Stimulated activated naive CD8-positive, alpha-beta T cell treated with anti-CD3 and anti-CD28 coated beads, Interleukin-15, amount 100 ng/mL, for 72 hours (primary cell): Measurements from ENCODE around the gene CASZ1.

Experiments used
- ATAC-seq: fragments of 150-1000 bp; cut with Tn5 transposase; 2 replicates; pipeline ENCODE4 v1.10.0; 2021; ENCODE audit warnings: mild to moderate bottlenecking, moderate library complexity
- DNase-seq, 2 donors: peaks; one replicate each; pipeline ENCODE4 v3.0.0; 2021 to 2022
- H3K27ac Mint-ChIP-seq, 2 donors: one replicate each; pipeline ENCODE4 v1.8.0; 2022; ENCODE audit warnings: mild to moderate bottlenecking in 2 of 2, mixed read lengths in 2 of 2, moderate library complexity in 2 of 2
- H3K27me3 Mint-ChIP-seq: one replicate; pipeline ENCODE4 v1.8.0; 2022; ENCODE audit warnings: mixed read lengths
- H3K4me1 Mint-ChIP-seq: one replicate; pipeline ENCODE4 v1.8.0; 2022; ENCODE audit warnings: mild to moderate bottlenecking, mixed read lengths
- H3K4me3 Mint-ChIP-seq, 2 donors: one replicate each; pipeline ENCODE4 v1.8.0; 2022; ENCODE audit warnings: mild to moderate bottlenecking in 2 of 2, mixed read lengths in 2 of 2, moderate library complexity in 1 of 2
- H3K9me3 Mint-ChIP-seq, 2 donors: one replicate each; pipeline ENCODE4 v1.8.0; 2022; ENCODE audit warnings: mixed read lengths in 2 of 2

CASZ1 gene

DNA sequence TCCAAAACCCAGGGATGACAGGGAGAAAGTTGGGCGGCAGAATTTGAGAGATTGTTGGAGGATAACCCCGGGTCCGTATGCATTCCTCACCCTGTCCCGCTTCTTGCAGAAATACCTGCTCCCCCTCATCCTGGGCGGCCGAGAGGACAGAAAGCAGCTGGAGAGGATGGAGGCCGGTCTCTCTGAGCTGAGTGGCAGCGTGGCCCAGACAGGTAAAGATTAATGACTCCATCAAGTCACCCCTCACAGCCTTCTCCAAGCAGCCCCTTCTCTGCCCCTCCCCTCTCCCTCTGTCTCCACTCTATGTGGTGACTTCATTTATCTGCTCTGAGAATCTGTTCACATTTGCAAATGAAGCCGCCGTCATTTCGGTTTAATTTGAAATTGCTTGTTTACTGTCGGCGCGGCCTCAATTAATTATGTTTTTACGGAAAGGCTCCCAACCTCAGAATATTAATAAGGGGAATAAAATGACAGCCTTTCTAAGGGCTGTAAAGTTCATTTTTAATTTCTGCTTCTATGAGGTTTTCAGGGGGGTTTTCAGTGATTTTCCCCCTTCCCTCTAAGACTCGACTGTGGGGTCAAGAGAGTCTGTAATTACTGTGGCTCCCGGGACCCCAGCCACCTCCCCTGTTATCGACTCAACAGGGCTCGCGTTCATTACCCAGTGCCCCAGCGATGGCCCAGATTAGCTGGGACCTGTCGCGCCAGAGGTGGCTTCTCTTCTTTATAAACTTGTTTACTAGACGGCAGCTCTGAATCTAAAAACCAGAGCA is 173.3 kb downstream of the CASZ1 start:
- H3K27me3 Mint-ChIP-seq: no peaks in the 10 kb centered on the region
- no peak overlapping the region for H3K4me3 Mint-ChIP-seq
- H3K9me3 Mint-ChIP-seq: no peaks in the 10 kb centered on the region
- DNase-seq: no peak
- no peak overlapping the region for H3K27ac Mint-ChIP-seq
- no peak for ATAC-seq
- no peaks in the 10 kb centered on the region for H3K4me1 Mint-ChIP-seq

DNA sequence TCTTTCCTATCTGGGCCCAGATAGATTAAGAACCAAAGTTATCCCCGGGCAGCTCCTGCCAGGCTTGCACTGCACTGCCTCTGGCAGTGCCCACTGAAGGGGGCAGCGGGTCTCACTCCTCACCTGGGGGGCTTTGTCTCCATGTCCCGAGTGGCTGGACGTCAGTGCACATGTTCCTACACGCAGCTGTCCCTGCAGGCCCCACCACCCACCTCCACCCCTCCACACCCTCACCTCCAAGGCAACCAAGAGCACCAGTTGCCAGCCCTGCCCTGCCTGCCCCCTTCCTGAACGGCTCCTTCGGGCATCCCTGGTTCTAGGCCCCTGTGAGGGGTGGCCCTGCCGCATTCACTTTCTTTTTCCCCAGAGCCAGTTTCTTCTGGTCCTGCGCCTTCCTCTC is 174.5 kb downstream of the CASZ1 start:
- no peak for DNase-seq
- Mint-ChIP-seq H3K27ac (no peak overlapping the region), H3K27me3 (no peaks in the 10 kb centered on the region), H3K4me3 (no peak overlapping the region), H3K4me1 (no peaks in the 10 kb centered on the region), H3K9me3 (no peaks in the 10 kb centered on the region)
- no peak for ATAC-seq

GRCh38 chr1:10620776-10621175 is 175.7 kb downstream of the CASZ1 start:
- no peak overlapping the region for H3K4me3 Mint-ChIP-seq
- no peaks in the 10 kb centered on the region for H3K9me3 Mint-ChIP-seq
- DNase-seq (no peak), ATAC-seq (no peak)
- H3K4me1 Mint-ChIP-seq: no peaks in the 10 kb centered on the region
- no peaks in the 10 kb centered on the region for H3K27me3 Mint-ChIP-seq
- H3K27ac Mint-ChIP-seq: peak overlapping the region in 1 of 2 donors; percentile 8

- Mint-ChIP-seq H3K27ac (peak overlapping the region in 1 of 2 donors; percentile 76), H3K4me1 (no peaks in the 10 kb centered on the region), H3K27me3 (no peaks in the 10 kb centered on the region), H3K4me3 (no peak overlapping the region), H3K9me3 (no peaks in the 10 kb centered on the region)
- DNase-seq: no peak
- no peak for ATAC-seq
Measured at GRCh38 chr1:10617931-10618885, 178.2 kb downstream of the CASZ1 start.

- peak overlapping the region in 1 of 2 donors; percentile 10 for H3K27ac Mint-ChIP-seq
- no peak for ATAC-seq
- H3K27me3 Mint-ChIP-seq: no peaks in the 10 kb centered on the region
- no peaks in the 10 kb centered on the region for H3K9me3 Mint-ChIP-seq
- DNase-seq: no peak
- H3K4me1 Mint-ChIP-seq: no peaks in the 10 kb centered on the region
- H3K4me3 Mint-ChIP-seq: no peak overlapping the region
Measured at GRCh38 chr1:10617318-10617717, 179.1 kb downstream of the CASZ1 start.

DNA sequence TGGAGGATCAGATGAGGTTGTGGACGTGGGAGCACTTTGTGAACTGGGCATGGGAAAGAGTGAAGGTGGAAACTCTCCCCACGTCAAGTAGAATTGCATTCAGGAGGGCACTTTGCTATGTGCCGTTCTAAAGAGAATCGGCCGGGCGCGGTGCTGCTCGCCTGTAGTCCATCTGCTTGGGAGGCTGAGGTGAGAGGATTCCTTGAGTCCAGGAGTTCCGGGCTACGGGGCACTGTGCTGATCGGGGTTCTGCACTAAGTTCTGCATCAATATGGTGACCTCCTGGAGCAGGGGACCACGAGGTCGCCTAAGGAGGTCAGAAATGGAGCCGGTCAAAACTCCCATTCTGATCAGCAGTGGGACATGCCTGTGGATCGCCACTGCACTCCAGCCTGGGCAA is 179.8 kb downstream of the CASZ1 start:
- H3K27ac Mint-ChIP-seq: no peak overlapping the region

GRCh38 chr1:10615932-10616671 is 180.3 kb downstream of the CASZ1 start:
- no peaks in the 10 kb centered on the region for H3K27me3 Mint-ChIP-seq
- H3K4me1 Mint-ChIP-seq: no peaks in the 10 kb centered on the region
- no peak for ATAC-seq
- H3K4me3 Mint-ChIP-seq: no peak overlapping the region
- DNase-seq: no peak
- no peaks in the 10 kb centered on the region for H3K9me3 Mint-ChIP-seq
- no peak overlapping the region for H3K27ac Mint-ChIP-seq

More for the DNA sequence above, 179.8 kb downstream of the CASZ1 start:
- ATAC-seq (no peak), DNase-seq (no peak)
- Mint-ChIP-seq H3K9me3 (no peaks in the 10 kb centered on the region), H3K4me3 (no peak overlapping the region), H3K27me3 (no peaks in the 10 kb centered on the region), H3K4me1 (no peaks in the 10 kb centered on the region)

DNA sequence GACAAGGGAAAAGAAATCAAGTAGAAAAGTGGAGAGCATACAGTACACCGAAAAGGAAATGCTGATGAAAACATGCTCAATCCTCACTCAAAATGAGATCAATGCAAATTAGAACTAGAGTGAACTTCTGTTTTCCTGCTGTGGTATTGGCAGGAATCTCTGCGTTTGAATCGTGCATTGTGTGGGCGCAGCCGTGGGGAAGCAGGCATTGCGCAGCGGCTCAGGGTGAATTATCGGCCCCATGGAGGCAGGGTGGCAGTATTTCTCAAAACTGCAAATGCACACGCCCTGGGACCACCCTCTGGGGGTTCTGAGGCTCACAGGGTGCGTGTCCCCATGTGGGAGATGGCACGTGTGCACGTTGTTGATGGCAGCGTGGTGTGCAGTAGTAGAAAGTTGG is 181.1 kb downstream of the CASZ1 start:
- no peak for ATAC-seq
- no peaks in the 10 kb centered on the region for H3K9me3 Mint-ChIP-seq
- no peaks in the 10 kb centered on the region for H3K4me1 Mint-ChIP-seq
- H3K4me3 Mint-ChIP-seq: no peak overlapping the region
- H3K27me3 Mint-ChIP-seq: no peaks in the 10 kb centered on the region
- no peak for DNase-seq
- H3K27ac Mint-ChIP-seq: no peak overlapping the region

DNA sequence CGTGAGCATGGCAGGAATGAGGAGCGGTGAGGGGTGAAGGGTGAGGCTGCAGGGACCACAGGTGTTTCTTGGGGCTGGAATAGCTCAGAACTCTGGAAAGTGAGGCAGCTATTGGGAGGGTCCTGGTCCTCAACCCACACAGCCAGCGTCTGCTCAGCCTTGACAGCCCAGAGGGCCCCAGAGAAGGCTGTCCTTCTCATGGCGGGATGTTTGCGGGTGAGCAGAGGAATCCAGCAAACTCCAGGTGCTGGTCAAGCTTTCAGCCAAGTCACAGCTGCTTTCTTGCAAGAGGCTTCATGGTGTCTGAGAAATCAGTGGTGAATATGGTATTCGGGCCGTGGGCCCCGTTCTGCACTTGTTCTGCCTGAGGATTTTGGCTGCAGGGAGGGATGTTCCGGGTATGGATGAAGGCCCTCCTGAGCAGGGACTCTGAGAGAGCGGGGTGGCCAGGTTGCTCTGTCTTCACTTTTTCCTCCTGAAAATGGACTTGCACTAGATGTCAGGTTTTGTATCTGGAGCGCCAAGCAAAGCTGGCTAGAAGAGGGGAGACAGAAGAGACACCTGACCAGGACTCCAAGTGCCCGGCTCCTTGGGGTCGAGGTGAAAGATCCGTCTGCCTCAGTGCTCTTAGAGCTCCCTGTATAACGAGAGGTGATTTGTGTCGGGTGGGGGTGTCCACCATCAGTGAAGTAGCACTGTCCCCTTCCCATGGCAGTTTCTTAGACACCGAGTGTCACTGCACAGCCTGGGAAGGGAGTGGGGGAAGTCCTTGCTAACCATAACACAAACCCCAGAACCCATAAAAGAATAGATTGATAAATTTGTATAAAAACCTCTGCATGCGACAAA is 181.8 kb downstream of the CASZ1 start:
- peak overlapping the region; percentile 72 for H3K27ac Mint-ChIP-seq
- no peaks in the 10 kb centered on the region for H3K4me1 Mint-ChIP-seq
- DNase-seq (no peak), ATAC-seq (no peak)
- H3K4me3 Mint-ChIP-seq: no peak overlapping the region
- H3K9me3 Mint-ChIP-seq: no peaks in the 10 kb centered on the region
- H3K27me3 Mint-ChIP-seq: no peaks in the 10 kb centered on the region

DNA sequence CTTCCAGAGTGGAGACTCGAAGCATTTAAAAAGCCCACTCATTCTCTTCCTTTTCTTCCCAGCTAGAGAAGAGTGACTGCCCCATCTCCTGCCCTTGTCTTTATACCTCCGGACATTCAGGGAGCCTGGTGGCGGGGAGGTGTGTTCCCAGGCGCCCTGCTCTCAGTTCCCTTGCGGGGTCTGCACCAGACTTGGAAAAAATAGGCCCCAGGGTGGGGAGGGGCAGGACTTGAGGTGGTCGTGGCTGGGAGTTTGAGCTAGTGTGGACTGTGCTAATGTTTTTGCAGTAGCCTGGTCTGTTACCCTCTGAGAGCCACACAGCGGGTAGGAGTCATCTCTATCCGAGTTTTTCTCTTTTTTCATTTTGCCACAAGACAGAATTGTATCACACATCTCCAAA is 182.6 kb downstream of the CASZ1 start:
- Mint-ChIP-seq H3K27me3 (no peaks in the 10 kb centered on the region), H3K4me3 (no peak overlapping the region), H3K27ac (peak overlapping the region in 1 of 2 donors; percentile 2), H3K9me3 (no peaks in the 10 kb centered on the region), H3K4me1 (no peaks in the 10 kb centered on the region)
- DNase-seq: no peak
- no peak for ATAC-seq

DNA sequence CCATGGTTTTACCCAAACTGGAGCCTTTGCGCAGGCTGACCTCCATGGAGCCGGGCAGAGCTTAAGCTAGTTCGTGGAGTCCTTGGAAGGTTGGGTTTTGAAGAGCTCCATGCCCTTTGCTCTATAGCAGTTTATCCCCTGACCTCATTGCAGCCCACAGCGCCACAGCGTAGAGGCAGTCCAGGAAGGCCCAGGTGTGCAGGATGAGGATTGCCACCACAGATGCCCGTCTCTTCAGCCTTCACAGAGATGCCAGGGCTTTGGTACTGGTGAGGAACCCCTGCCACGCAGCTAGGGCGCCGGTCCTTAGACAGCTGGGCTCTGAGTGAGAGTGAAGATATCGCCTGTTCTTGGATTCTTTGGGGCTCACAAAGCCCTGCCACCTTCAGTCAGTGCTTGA is 183.1 kb downstream of the CASZ1 start:
- Mint-ChIP-seq H3K4me3 (no peak overlapping the region), H3K9me3 (no peaks in the 10 kb centered on the region), H3K4me1 (no peaks in the 10 kb centered on the region), H3K27me3 (no peaks in the 10 kb centered on the region), H3K27ac (no peak overlapping the region)
- DNase-seq (no peak), ATAC-seq (no peak)

DNA sequence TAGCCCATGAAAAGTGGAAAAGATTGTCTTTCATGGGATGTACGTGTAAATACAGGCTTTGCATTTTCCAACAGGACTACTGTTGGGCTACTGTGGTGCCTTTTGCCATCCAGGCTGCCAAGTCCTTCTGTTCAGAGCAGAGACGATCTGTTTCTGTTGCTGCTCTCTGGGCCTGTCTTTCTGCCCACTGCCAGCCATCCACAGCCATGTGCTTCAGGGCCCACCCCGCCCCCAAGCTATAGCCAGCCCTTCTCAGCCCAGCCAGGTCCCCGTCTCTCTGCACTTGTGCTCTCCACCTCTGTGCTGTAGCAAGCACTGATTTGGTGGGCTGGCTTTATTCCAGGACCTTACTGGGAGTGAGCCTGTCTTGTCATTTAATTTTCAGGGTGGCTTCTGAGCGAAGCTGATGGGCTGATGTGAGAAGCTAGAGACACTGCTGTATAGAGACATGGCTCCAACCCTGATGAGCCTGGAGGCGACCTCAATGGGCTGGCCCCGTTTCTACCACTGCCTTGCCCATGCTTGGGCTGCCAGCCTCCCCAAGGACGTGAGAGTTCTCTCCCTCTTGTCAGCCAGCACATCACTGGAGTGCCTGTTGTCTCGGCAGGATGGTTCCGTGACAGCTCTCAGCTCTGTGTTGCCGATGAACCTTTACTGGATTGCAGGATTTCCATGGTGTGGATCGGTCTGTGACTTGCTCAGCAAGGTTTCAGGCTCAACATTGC is 183.8 kb downstream of the CASZ1 start:
- no peak for DNase-seq
- ATAC-seq: no peak
- no peak overlapping the region for H3K4me3 Mint-ChIP-seq
- no peaks in the 10 kb centered on the region for H3K27me3 Mint-ChIP-seq
- H3K27ac Mint-ChIP-seq: no peak overlapping the region
- H3K9me3 Mint-ChIP-seq: no peaks in the 10 kb centered on the region
- no peaks in the 10 kb centered on the region for H3K4me1 Mint-ChIP-seq

DNA sequence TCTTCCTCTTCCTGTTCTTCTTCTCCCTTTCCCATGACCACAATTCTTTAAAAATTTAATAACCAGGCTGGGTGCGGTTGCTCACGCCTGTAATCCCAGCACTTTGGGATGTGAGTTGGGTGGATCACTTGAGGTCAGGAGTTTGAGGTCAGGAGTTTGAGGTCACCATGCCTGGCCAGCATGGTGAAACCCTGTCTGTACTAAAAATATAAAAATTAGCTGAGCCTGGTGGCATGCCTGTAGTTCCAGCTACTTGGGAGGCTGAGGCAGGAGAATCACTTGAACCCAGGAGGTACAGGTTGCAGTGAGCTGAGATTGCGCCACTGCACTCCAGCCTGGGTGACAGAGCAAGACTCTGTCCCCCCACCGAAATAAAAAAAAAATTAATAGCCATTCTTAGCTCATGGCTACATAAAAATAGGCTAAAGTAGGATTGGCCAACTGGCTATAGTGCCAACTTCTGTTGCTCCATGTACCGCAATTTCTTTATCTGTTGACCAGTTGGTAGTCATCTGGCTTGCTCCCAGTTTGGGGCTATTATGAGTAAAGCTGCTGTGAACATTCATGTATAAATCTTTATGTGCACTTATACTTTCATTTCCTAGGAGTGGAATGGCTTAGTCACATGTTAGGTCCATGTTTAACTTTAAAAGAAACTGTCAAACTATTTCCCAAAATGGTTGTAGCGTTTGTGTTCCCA is 185.4 kb downstream of the CASZ1 start:
- H3K4me3 Mint-ChIP-seq: no peak overlapping the region
- no peaks in the 10 kb centered on the region for H3K9me3 Mint-ChIP-seq
- no peak for ATAC-seq
- no peak overlapping the region for H3K27ac Mint-ChIP-seq
- H3K4me1 Mint-ChIP-seq: no peaks in the 10 kb centered on the region
- no peaks in the 10 kb centered on the region for H3K27me3 Mint-ChIP-seq
- no peak for DNase-seq

DNA sequence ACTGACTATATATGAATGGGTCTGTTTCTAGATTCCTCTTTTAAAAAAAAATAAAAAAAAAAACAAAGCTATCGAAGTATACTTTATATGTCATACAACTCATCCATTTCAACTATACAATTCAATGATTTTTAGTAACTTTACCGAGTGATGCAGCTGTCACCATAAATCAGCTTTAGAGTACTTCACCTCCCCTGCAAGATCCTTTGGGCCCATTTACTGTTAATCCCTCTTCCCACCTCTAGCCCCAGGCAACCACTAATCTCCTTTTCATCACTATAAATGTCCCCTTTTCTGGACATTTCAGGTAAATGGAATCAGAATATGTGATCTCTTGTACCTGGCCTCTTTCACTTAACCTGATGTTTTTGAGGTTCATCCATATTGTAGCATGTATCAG is 187.8 kb downstream of the CASZ1 start:
- ATAC-seq (no peak), DNase-seq (no peak)
- no peak overlapping the region for H3K4me3 Mint-ChIP-seq
- H3K27me3 Mint-ChIP-seq: no peaks in the 10 kb centered on the region
- no peak overlapping the region for H3K27ac Mint-ChIP-seq
- no peaks in the 10 kb centered on the region for H3K9me3 Mint-ChIP-seq
- no peaks in the 10 kb centered on the region for H3K4me1 Mint-ChIP-seq
